Osteocyte (in vitro differentiated cells): ENCODE data around the gene SYNC. TPM values are rescaled to one million over a fixed set of nuclear protein-coding genes. Genes with fewer than 3 reads are reported as not detected.

Experiments
- DNase-seq: peaks from one replicate; pipeline ENCODE4 v3.0.0; 2021; ENCODE audit warnings: mixed read lengths; ENCODE audit not compliant: unreplicated experiment; ENCODE audit errors: extremely low spot score
- H3K27ac Mint-ChIP-seq: one replicate; pipeline ENCODE4 v1.8.0; 2021; ENCODE audit warnings: mild to moderate bottlenecking, mixed read lengths; ENCODE audit not compliant: unreplicated experiment
- H3K27me3 Mint-ChIP-seq: one replicate; pipeline ENCODE4 v1.8.0; 2021; ENCODE audit warnings: mixed read lengths; ENCODE audit not compliant: unreplicated experiment
- H3K36me3 Mint-ChIP-seq: one replicate; pipeline ENCODE4 v1.8.0; 2021; ENCODE audit warnings: mixed read lengths; ENCODE audit not compliant: unreplicated experiment
- H3K4me1 Mint-ChIP-seq: one replicate; pipeline ENCODE4 v1.8.0; 2021; ENCODE audit warnings: mixed read lengths; ENCODE audit not compliant: unreplicated experiment
- H3K4me3 Mint-ChIP-seq: one replicate; pipeline ENCODE4 v1.8.0; 2021; ENCODE audit warnings: mild to moderate bottlenecking, moderate library complexity, mixed read lengths; ENCODE audit not compliant: unreplicated experiment
- H3K9me3 Mint-ChIP-seq: one replicate; pipeline ENCODE4 v1.8.0; 2021; ENCODE audit warnings: mixed read lengths; ENCODE audit not compliant: unreplicated experiment
- CTCF ChIP-seq: fragments of 200-600 bp; sonication (generic); IDR thresholded peaks from 2 replicates; pipeline ENCODE4 v1.5.0; 2021; ENCODE audit warnings: antibody characterized with exemption, mild to moderate bottlenecking, moderate library complexity
- total RNA-seq: library from RNA; stranded (reverse); gene quantifications from 2 replicates; pipeline ENCODE4 v1.2.1, GENCODE V29; 2021

SYNC gene
- total RNA-seq, 1 donor from 2014 or later = 24.6 TPM

- Mint-ChIP-seq H3K9me3 (no peaks in the 10 kb centered on the region), H3K27me3 (no peaks in the 10 kb centered on the region), H3K4me1 (peaks cover 26% of the 10 kb centered on the region), H3K4me3 (no peak overlapping the region), H3K27ac (peak overlapping the region; percentile 41), H3K36me3 (peaks cover 20% of the 10 kb centered on the region)
- DNase-seq = no peak
- no peak for TF ChIP-seq CTCF
Measured at GRCh38 chr1:32693455-32694174, 9.0 kb downstream of the SYNC start.

GRCh38 chr1:32686387-32686786, 16.2 kb downstream of the SYNC start:
- Mint-ChIP-seq H3K4me3 (no peak overlapping the region), H3K27me3 (no peaks in the 10 kb centered on the region), H3K9me3 (no peaks in the 10 kb centered on the region), H3K27ac (peak overlapping the region; percentile 3), H3K36me3 (peaks cover 25% of the 10 kb centered on the region), H3K4me1 (peaks cover 20% of the 10 kb centered on the region)
- no peak for TF ChIP-seq CTCF
- no peak for DNase-seq

GRCh38 chr1:32685498-32685897, 17.1 kb downstream of the SYNC start:
- H3K4me3 Mint-ChIP-seq = no peak overlapping the region
- no peaks in the 10 kb centered on the region for H3K9me3 Mint-ChIP-seq

GRCh38 chr1:32684167-32684811, 18.3 kb downstream of the SYNC start:
- Mint-ChIP-seq H3K4me1 (peaks cover 20% of the 10 kb centered on the region), H3K36me3 (peaks cover 41% of the 10 kb centered on the region), H3K9me3 (no peaks in the 10 kb centered on the region), H3K27me3 (no peaks in the 10 kb centered on the region), H3K4me3 (no peak overlapping the region), H3K27ac (peak overlapping the region; percentile 71)
- no peak for DNase-seq
- TF ChIP-seq CTCF = no peak

More at GRCh38 chr1:32685498-32685897, 17.1 kb downstream of the SYNC start:
- no peak for DNase-seq
- H3K27ac Mint-ChIP-seq = no peak overlapping the region
- H3K27me3 Mint-ChIP-seq = no peaks in the 10 kb centered on the region
- peaks cover 32% of the 10 kb centered on the region for H3K36me3 Mint-ChIP-seq
- no peak for TF ChIP-seq CTCF
- peaks cover 20% of the 10 kb centered on the region for H3K4me1 Mint-ChIP-seq

GRCh38 chr1:32683397-32683796, 19.2 kb downstream of the SYNC start:
- H3K36me3 Mint-ChIP-seq = peaks cover 41% of the 10 kb centered on the region
- no peak overlapping the region for H3K4me3 Mint-ChIP-seq
- no peak for DNase-seq
- peak overlapping the region; percentile 71 for H3K27ac Mint-ChIP-seq
- peaks cover 20% of the 10 kb centered on the region for H3K4me1 Mint-ChIP-seq
- no peak for TF ChIP-seq CTCF
- H3K27me3 Mint-ChIP-seq = no peaks in the 10 kb centered on the region
- no peaks in the 10 kb centered on the region for H3K9me3 Mint-ChIP-seq
